Dendritic cell treated with granulocyte-macrophage colony-stimulating factor and Interleukin-4, amounts not matched to agents 40 ng/mL and 50 ng/mL, for 4 days (primary cell): Measurements from ENCODE around the gene CLBA1.

Experiments used
- H3K27ac Mint-ChIP-seq: one replicate; pipeline ENCODE4 v1.8.0; 2022; ENCODE audit warnings: mild to moderate bottlenecking, mixed read lengths
- H3K27me3 Mint-ChIP-seq: one replicate; pipeline ENCODE4 v1.8.0; 2022; ENCODE audit warnings: mild to moderate bottlenecking, mixed read lengths
- H3K36me3 Mint-ChIP-seq: one replicate; pipeline ENCODE4 v1.8.0; 2022; ENCODE audit warnings: low read depth, mixed read lengths
- H3K4me1 Mint-ChIP-seq: one replicate; pipeline ENCODE4 v1.8.0; 2022; ENCODE audit warnings: low read depth, mixed read lengths
- H3K4me3 Mint-ChIP-seq: one replicate; pipeline ENCODE4 v1.8.0; 2022; ENCODE audit warnings: mild to moderate bottlenecking, moderate library complexity, mixed read lengths
- H3K9me3 Mint-ChIP-seq: one replicate; pipeline ENCODE4 v1.8.0; 2022; ENCODE audit warnings: mixed read lengths
- intact Hi-C: fragments of 100-400 bp; cut with micrococcal nuclease; formaldehyde crosslinking; loops from one replicate; pipeline ENCODE4 v1.15.0; 2022

The CLBA1 gene

GRCh38 chr14:104977681-104978653 is 7.6 kb upstream of the CLBA1 start, which contains the start of gene AHNAK2:
AHNAK2 (minus strand) TSS chr14:104978374; CDS start chr14:104978237, 137 bp downstream.
- Mint-ChIP-seq H3K4me1 (peaks cover 27% of the 10 kb centered on the region), H3K4me3 (peak within 1 kb of the TSS; percentile 67), H3K27ac (peak within 1 kb of the TSS; percentile 26), H3K27me3 (peaks cover 61% of the 10 kb centered on the region), H3K36me3 (no peaks in the 10 kb centered on the region), H3K9me3 (no peaks in the 10 kb centered on the region)
- intact Hi-C loops, result loop anchor here (5.0 kb wide), 1 partner anchor 109 kb away; no protein-coding TSS in a partner anchor

GRCh38 chr14:104978746-104979691 is 6.6 kb upstream of the CLBA1 start:
- Mint-ChIP-seq H3K27ac (no peak overlapping the region), H3K4me1 (peaks cover 32% of the 10 kb centered on the region), H3K27me3 (peaks cover 68% of the 10 kb centered on the region), H3K36me3 (no peaks in the 10 kb centered on the region), H3K4me3 (peak overlapping the region; percentile 60), H3K9me3 (no peaks in the 10 kb centered on the region)
- intact Hi-C loops, result loop anchor here (5.0 kb wide), 1 partner anchor 108 kb away; no protein-coding TSS in a partner anchor

GRCh38 chr14:104979758-104980610 is 5.6 kb upstream of the CLBA1 start:
- intact Hi-C loops, result loop anchor here (5.0 kb wide), 1 partner anchor 107 kb away; no protein-coding TSS in a partner anchor
- Mint-ChIP-seq H3K27ac (no peak overlapping the region), H3K9me3 (no peaks in the 10 kb centered on the region)

GRCh38 chr14:104980611-104981531 is 4.7 kb upstream of the CLBA1 start:
- Mint-ChIP-seq H3K36me3 (no peaks in the 10 kb centered on the region), H3K4me1 (peaks cover 39% of the 10 kb centered on the region), H3K4me3 (no peak overlapping the region), H3K9me3 (no peaks in the 10 kb centered on the region), H3K27ac (no peak overlapping the region), H3K27me3 (peaks cover 65% of the 10 kb centered on the region)
- intact Hi-C loops, result no loop called here

More at GRCh38 chr14:104979758-104980610, 5.6 kb upstream of the CLBA1 start:
- Mint-ChIP-seq H3K27me3 (peaks cover 69% of the 10 kb centered on the region), H3K4me3 (no peak overlapping the region), H3K4me1 (peaks cover 38% of the 10 kb centered on the region), H3K36me3 (no peaks in the 10 kb centered on the region)

GRCh38 chr14:104981699-104982541 is 3.7 kb upstream of the CLBA1 start:
- Mint-ChIP-seq H3K36me3 (no peaks in the 10 kb centered on the region), H3K9me3 (no peaks in the 10 kb centered on the region), H3K4me3 (no peak overlapping the region), H3K27me3 (peaks cover 64% of the 10 kb centered on the region), H3K27ac (no peak overlapping the region), H3K4me1 (peaks cover 43% of the 10 kb centered on the region)
- intact Hi-C loops, result no loop called here

GRCh38 chr14:104982548-104983230 is 2.9 kb upstream of the CLBA1 start:
- H3K27me3 Mint-ChIP-seq, result peaks cover 60% of the 10 kb centered on the region
- H3K27ac Mint-ChIP-seq, result no peak overlapping the region
- no peak overlapping the region for H3K4me3 Mint-ChIP-seq
- intact Hi-C loops, result no loop called here
- peaks cover 45% of the 10 kb centered on the region for H3K4me1 Mint-ChIP-seq
- no peaks in the 10 kb centered on the region for H3K9me3 Mint-ChIP-seq
- no peaks in the 10 kb centered on the region for H3K36me3 Mint-ChIP-seq

GRCh38 chr14:104983231-104983721 is 2.3 kb upstream of the CLBA1 start:
- intact Hi-C loops, result no loop called here
- Mint-ChIP-seq H3K4me3 (no peak overlapping the region), H3K36me3 (no peaks in the 10 kb centered on the region), H3K4me1 (peaks cover 42% of the 10 kb centered on the region), H3K27me3 (peaks cover 59% of the 10 kb centered on the region), H3K9me3 (no peaks in the 10 kb centered on the region), H3K27ac (no peak overlapping the region)

- H3K27ac Mint-ChIP-seq, result peak overlapping the region; percentile 85
- no peaks in the 10 kb centered on the region for H3K9me3 Mint-ChIP-seq
- peaks cover 50% of the 10 kb centered on the region for H3K27me3 Mint-ChIP-seq
- no peaks in the 10 kb centered on the region for H3K36me3 Mint-ChIP-seq
- peaks cover 34% of the 10 kb centered on the region for H3K4me1 Mint-ChIP-seq
- intact Hi-C loops, result no loop called here
- H3K4me3 Mint-ChIP-seq, result peak overlapping the region; percentile 75
These were observed 1.3 kb upstream of the CLBA1 start for GRCh38 chr14:104984056-104984894.

GRCh38 chr14:104986487-104987164 is 1.0 kb downstream of the CLBA1 start:
- peaks cover 34% of the 10 kb centered on the region for H3K4me1 Mint-ChIP-seq
- peak overlapping the region; percentile 85 for H3K27ac Mint-ChIP-seq
- no peaks in the 10 kb centered on the region for H3K36me3 Mint-ChIP-seq
- H3K27me3 Mint-ChIP-seq, result peaks cover 28% of the 10 kb centered on the region
- peak overlapping the region; percentile 75 for H3K4me3 Mint-ChIP-seq
- no peaks in the 10 kb centered on the region for H3K9me3 Mint-ChIP-seq
- intact Hi-C loops, result no loop called here
